ENCODE data around the gene LAMP5.

LAMP5 gene

GRCh38 chr20:9543214-9543613, 28.8 kb downstream of the LAMP5 start:
- DNase-seq, result no peak

DNA sequence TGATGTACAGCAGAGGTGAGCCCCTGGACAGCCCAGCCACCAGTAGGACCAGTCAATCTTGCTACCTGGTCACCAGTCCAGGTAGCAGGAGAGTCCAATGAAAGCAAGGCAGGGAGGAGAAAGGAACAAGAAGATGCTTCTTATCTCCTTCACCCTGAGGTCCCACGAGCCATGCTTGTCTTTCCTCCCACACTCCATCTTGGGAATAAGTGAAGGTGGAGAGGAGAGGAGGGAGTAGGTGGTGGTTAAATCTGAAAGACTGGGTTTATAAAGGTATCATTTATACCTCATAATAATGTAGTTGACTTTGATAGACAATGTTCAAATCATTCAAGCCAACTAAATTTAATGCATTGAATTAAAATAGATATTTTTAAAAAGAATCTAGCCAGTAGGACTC, 35.9 kb downstream of the LAMP5 start:
- DNase-seq, result no peak

- DNase-seq, result no peak
Measured at GRCh38 chr20:9550871-9551270, 36.5 kb downstream of the LAMP5 start.

DNA sequence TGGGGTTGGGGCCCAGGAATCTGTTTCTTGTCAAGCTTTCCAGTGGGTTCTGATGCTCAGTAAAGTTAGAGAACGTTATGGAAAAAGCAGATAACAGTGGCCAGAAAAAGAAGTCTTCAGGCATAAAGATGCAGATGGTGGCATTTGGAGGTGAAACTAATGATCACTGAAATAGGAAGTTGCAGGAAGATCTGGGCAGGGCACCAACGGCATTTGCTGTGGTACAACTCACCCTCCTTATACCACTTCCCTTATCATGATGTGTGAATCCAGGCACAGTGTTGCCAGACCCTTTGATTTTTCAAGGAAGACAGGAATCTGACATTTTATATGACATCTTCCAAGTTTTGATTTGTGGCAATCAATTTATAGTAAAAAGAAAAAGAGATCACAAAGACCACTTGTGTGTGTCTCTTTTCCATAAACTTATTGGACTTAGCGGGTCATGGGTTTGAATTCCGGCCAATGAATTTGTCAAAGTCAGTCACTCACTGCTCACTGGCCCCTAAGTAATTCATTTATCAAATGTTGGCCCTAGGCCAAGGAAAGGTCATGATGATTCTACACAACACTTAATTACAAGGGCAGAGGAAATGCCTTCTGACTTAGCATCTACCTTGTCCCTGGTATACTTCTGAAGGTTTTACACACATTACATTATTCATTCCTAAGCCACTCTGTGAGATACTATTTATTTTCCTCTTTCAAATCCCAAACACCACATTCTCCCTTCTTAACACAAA, 37.6 kb downstream of the LAMP5 start:
- no peak for DNase-seq

DNA sequence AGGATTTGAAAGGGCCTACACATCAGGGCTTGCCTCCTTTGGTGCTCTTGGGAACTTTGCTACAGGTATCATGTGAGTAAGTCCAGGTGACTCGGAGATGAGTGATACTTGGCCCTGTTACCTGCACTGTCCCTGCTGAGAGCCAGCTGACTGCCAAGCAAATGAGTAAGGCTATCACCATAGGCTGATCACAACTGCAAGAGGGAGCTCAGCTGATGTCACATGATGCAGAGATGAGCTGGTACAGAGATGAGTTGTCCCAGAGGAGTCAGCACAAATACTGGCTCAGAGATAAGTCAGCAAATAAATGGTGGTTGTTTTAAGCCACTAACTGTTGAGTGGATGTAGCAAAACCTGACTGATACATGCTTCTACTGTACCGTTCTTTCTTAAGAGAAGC, 41.4 kb downstream of the LAMP5 start:
- no peak for DNase-seq

GRCh38 chr20:9557411-9557810, 43.0 kb downstream of the LAMP5 start:
- DNase-seq, result no peak

GRCh38 chr20:9565910-9566550, 51.6 kb downstream of the LAMP5 start:
- DNase-seq, result no peak

GRCh38 chr20:9566977-9567376, 52.6 kb downstream of the LAMP5 start:
- DNase-seq, result no peak

- no peak for DNase-seq
Measured at GRCh38 chr20:9570612-9571011, 56.2 kb downstream of the LAMP5 start.

DNA sequence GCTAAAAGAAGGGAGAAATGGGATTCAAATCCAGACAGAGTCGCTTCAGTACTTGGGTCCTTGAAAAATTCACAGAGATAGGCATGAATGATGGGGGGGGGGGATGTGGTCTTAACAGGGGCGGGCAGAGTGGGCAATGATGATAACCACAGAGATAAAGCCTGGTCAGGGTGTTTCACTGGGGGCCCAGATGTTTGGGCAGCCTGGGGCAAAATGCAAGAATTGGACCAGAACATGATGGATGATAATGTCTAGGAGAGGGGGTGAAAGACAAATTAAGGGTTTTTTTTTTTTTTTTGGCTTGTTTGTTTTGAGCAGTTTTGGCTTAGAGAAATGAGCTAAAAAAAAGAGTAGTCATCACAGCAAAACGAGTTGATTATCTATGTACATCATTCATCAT, 57.4 kb downstream of the LAMP5 start:
- no peak for DNase-seq

DNA sequence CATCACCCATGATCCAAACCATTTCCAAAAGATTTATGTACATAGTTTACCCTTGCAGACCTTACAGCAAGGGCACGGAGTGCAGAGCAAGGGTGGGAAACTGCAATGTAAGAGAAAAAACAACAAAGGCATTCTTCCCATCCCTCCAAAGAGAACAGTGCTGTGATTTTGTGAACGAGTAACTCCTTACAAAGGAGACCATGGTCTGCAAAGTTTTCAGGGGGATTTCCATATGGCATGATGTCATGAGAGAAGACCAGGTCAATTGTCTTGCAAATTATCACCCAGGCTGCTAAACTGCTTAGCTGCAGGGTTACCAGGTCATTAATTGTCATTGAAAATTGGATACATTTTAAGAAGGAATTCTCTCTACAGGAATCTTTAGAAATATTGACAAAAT, 58.3 kb downstream of the LAMP5 start:
- DNase-seq, result no peak

DNA sequence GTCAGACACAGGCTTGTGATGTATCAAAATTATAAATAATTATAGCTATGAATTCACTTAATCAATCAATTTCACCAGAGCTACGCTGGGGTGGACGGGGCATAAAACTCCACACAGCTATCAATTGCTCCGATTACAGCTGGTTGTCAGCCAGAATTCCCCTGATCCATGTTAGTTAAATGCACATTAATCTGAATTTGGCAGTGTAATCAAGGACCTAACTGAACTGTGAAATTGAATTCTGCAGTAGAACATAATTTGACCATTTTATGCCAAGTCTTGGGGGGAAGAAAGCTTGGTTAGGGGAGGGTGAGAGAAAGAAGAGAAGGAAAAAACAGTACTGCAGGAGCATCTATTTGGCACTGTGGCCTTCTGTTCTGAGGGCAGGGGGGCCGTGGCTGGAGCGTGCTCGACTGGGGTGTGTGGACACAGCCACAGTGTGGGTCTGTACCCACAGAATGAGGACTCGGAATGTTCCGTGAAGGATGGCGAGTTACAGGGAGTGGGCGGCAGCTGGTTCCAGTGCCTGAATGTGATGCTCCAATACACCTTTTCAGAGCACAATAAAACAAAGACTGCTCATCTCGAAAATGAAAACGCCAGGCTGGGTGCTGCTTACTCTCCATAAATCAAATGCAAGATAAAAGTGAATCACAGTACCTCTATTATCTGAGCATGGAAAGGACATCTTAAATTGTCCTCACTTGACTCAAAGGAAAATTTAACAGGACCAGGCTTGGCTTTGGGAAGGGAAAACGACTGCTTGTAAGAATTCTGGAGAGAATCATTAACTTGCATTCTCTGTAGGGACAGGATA, 59.2 kb downstream of the LAMP5 start:
- no peak for DNase-seq

DNA sequence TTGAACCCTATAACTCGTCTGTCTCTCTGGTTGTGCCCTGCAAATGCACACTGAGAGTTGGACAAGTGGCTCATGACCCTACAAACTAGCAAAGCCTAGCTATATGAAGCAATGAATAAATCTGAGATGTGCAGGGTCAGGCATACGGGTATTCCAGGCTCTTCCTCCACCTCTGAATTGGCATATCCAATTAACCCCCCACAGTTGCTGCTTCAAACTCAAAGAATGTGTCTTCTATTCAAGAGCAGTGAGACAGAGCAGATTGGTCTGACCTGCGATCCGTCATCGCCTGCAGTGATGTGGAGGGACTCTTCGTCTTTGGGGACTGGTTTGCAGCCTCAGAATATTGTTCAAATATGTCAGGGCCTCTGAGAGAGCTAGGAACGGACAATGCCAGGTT, 59.8 kb downstream of the LAMP5 start:
- DNase-seq, result no peak

DNA sequence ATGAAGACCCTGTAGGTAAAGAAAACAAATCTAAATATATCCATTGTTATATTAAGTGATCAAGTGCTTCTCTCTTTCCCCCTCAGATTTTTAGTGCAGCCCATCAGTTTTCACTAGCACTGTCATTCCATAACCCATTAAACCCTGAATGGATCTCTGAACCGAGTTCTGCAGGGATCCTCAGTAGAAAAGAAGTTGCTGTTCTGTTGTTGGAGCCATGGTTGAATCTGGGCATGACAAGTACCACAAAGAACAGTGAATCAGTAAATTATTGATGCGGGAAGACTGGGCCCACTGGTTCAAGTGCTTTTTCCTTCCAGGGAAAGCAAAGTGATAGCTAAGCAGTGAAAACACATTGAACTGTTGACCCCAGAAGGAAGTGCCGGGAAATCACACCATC, 60.4 kb downstream of the LAMP5 start:
- no peak for DNase-seq

DNA sequence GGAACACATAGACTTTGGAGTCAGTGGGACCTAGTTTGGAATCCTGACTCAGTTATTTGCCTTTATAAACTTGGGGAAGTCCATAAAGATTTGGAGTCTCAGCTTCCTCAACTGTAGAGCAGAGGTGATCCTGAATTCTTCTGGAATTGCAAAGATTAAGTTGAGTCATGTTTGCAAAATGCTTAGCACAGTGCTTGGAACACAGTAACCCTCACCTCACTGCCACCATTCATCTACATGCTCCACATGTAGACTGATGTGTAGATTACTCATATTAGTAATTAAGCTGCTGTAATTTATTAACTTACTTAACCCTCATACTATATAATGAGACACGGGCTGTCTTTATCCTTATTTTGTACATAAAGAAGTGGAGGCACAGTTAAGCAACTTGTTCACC, 61.4 kb downstream of the LAMP5 start:
- DNase-seq, result no peak

- no peak for DNase-seq
Measured at GRCh38 chr20:9576695-9577094, 62.3 kb downstream of the LAMP5 start.

GRCh38 chr20:9577397-9577796, 63.0 kb downstream of the LAMP5 start:
- no peak for DNase-seq

GRCh38 chr20:9578594-9578993, 64.2 kb downstream of the LAMP5 start:
- DNase-seq, result no peak
